ENCODE measurements around the gene NUDT7. TPM values are rescaled to one million over a fixed set of nuclear protein-coding genes. Genes with fewer than 3 reads are reported as not detected.

Gene NUDT7
- total RNA-seq, result 1 to 10 TPM; 6.5 to 8.2 TPM

- peaks cover 22% of the 10 kb centered on the region for H3K4me1 Mint-ChIP-seq (ENCODE audit: low read depth)
- peak; percentile 98 for DNase-seq
- peak; percentile 97 for ATAC-seq (replicated peaks in 1 of 2)
- peak within 1 kb of the TSS; percentile 54 for H3K27ac Mint-ChIP-seq
- peaks cover 0 to 3% of the 10 kb centered on the region in 2 donors for H3K9me3 Mint-ChIP-seq
- peaks cover 2 to 10% of the 10 kb centered on the region in 2 donors for H3K36me3 Mint-ChIP-seq (ENCODE audit: insufficient read depth in 2 of 2)
- H3K27me3 Mint-ChIP-seq (ENCODE audit: low read depth), result no peaks in the 10 kb centered on the region
- H3K4me3 Mint-ChIP-seq, result peak within 1 kb of the TSS; percentile 83 to 85
These were observed at the start of gene NUDT7 for GRCh38 chr16:77722309-77723107. Gene NUDT7, plus strand, starts transcription at chr16:77722514. Its CDS starts 69 bp downstream, at chr16:77722583.

- Mint-ChIP-seq H3K27me3 (ENCODE audit: low read depth) (no peaks in the 10 kb centered on the region), H3K4me3 (no peak overlapping the region), H3K4me1 (ENCODE audit: low read depth) (no peaks in the 10 kb centered on the region), H3K36me3 (ENCODE audit: insufficient read depth in 2 of 2) (no peaks in the 10 kb centered on the region), H3K9me3 (no peaks in the 10 kb centered on the region), H3K27ac (no peak overlapping the region)
- no peak for ATAC-seq (replicated peaks in 1 of 2)
- no peak for DNase-seq
These were observed 47.4 kb upstream of the NUDT7 start for GRCh38 chr16:77674888-77675287.

- Mint-ChIP-seq H3K27ac (no peak overlapping the region), H3K27me3 (ENCODE audit: low read depth) (no peaks in the 10 kb centered on the region), H3K9me3 (no peaks in the 10 kb centered on the region), H3K36me3 (ENCODE audit: insufficient read depth in 2 of 2) (no peaks in the 10 kb centered on the region), H3K4me3 (no peak overlapping the region), H3K4me1 (ENCODE audit: low read depth) (no peaks in the 10 kb centered on the region)
- DNase-seq (peak; percentile 43 to 63), ATAC-seq (replicated peaks in 1 of 2) (peak; percentile 62)
These were observed 46.6 kb upstream of the NUDT7 start for GRCh38 chr16:77675464-77676324.

- Mint-ChIP-seq H3K4me1 (ENCODE audit: low read depth) (no peaks in the 10 kb centered on the region), H3K27me3 (ENCODE audit: low read depth) (no peaks in the 10 kb centered on the region), H3K9me3 (no peaks in the 10 kb centered on the region), H3K27ac (no peak overlapping the region), H3K36me3 (ENCODE audit: insufficient read depth in 2 of 2) (no peaks in the 10 kb centered on the region), H3K4me3 (no peak overlapping the region)
- ATAC-seq (replicated peaks in 1 of 2) (no peak), DNase-seq (no peak)
These were observed 45.2 kb upstream of the NUDT7 start for GRCh38 chr16:77677129-77677528.

GRCh38 chr16:77679391-77679790 lies 42.9 kb upstream of the NUDT7 start:
- H3K9me3 Mint-ChIP-seq, result no peaks in the 10 kb centered on the region
- no peak overlapping the region for H3K27ac Mint-ChIP-seq
- DNase-seq (no peak), ATAC-seq (replicated peaks in 1 of 2) (no peak)
- no peaks in the 10 kb centered on the region for H3K4me1 Mint-ChIP-seq (ENCODE audit: low read depth)
- H3K36me3 Mint-ChIP-seq (ENCODE audit: insufficient read depth in 2 of 2), result no peaks in the 10 kb centered on the region
- no peaks in the 10 kb centered on the region for H3K27me3 Mint-ChIP-seq (ENCODE audit: low read depth)
- H3K4me3 Mint-ChIP-seq, result no peak overlapping the region

- Mint-ChIP-seq H3K36me3 (ENCODE audit: insufficient read depth in 2 of 2) (no peaks in the 10 kb centered on the region), H3K27me3 (ENCODE audit: low read depth) (no peaks in the 10 kb centered on the region), H3K9me3 (no peaks in the 10 kb centered on the region), H3K27ac (no peak overlapping the region), H3K4me1 (ENCODE audit: low read depth) (no peaks in the 10 kb centered on the region), H3K4me3 (no peak overlapping the region)
- ATAC-seq (replicated peaks in 1 of 2) (no peak), DNase-seq (no peak)
These were observed 42.4 kb upstream of the NUDT7 start for GRCh38 chr16:77679901-77680300.

- Mint-ChIP-seq H3K4me1 (ENCODE audit: low read depth) (no peaks in the 10 kb centered on the region), H3K36me3 (ENCODE audit: insufficient read depth in 2 of 2) (no peaks in the 10 kb centered on the region), H3K9me3 (no peaks in the 10 kb centered on the region), H3K4me3 (no peak overlapping the region), H3K27me3 (ENCODE audit: low read depth) (no peaks in the 10 kb centered on the region), H3K27ac (no peak overlapping the region)
- DNase-seq, result no peak
- ATAC-seq (replicated peaks in 1 of 2), result no peak
These were observed 41.8 kb upstream of the NUDT7 start for GRCh38 chr16:77680496-77680895.

GRCh38 chr16:77682586-77682985 lies 39.7 kb upstream of the NUDT7 start:
- H3K27ac Mint-ChIP-seq, result no peak overlapping the region
- peaks cover under 1% of the 10 kb centered on the region for H3K27me3 Mint-ChIP-seq (ENCODE audit: low read depth)
- H3K36me3 Mint-ChIP-seq (ENCODE audit: insufficient read depth in 2 of 2), result no peaks in the 10 kb centered on the region
- no peak for ATAC-seq (replicated peaks in 1 of 2)
- H3K9me3 Mint-ChIP-seq, result no peaks in the 10 kb centered on the region
- no peak for DNase-seq
- no peaks in the 10 kb centered on the region for H3K4me1 Mint-ChIP-seq (ENCODE audit: low read depth)
- no peak overlapping the region for H3K4me3 Mint-ChIP-seq

GRCh38 chr16:77683397-77684180 lies 38.7 kb upstream of the NUDT7 start:
- no peaks in the 10 kb centered on the region for H3K4me1 Mint-ChIP-seq (ENCODE audit: low read depth)
- DNase-seq, result no peak
- no peak overlapping the region for H3K27ac Mint-ChIP-seq
- H3K27me3 Mint-ChIP-seq (ENCODE audit: low read depth), result peaks cover 11% of the 10 kb centered on the region
- H3K36me3 Mint-ChIP-seq (ENCODE audit: insufficient read depth in 2 of 2), result no peaks in the 10 kb centered on the region
- no peak for ATAC-seq (replicated peaks in 1 of 2)
- H3K9me3 Mint-ChIP-seq, result no peaks in the 10 kb centered on the region
- H3K4me3 Mint-ChIP-seq, result no peak overlapping the region

- ATAC-seq (replicated peaks in 1 of 2), result no peak
- H3K36me3 Mint-ChIP-seq (ENCODE audit: insufficient read depth in 2 of 2), result no peaks in the 10 kb centered on the region
- no peak overlapping the region for H3K27ac Mint-ChIP-seq
- no peaks in the 10 kb centered on the region for H3K4me1 Mint-ChIP-seq (ENCODE audit: low read depth)
- H3K27me3 Mint-ChIP-seq (ENCODE audit: low read depth), result peaks cover 16% of the 10 kb centered on the region
- no peak overlapping the region for H3K4me3 Mint-ChIP-seq
- DNase-seq, result no peak
- H3K9me3 Mint-ChIP-seq, result no peaks in the 10 kb centered on the region
These were observed 38.2 kb upstream of the NUDT7 start for GRCh38 chr16:77684181-77684526.

GRCh38 chr16:77686385-77686784 lies 35.9 kb upstream of the NUDT7 start:
- ATAC-seq (replicated peaks in 1 of 2), result no peak
- Mint-ChIP-seq H3K27me3 (ENCODE audit: low read depth) (peaks cover 28% of the 10 kb centered on the region), H3K27ac (no peak overlapping the region), H3K36me3 (ENCODE audit: insufficient read depth in 2 of 2) (no peaks in the 10 kb centered on the region), H3K4me1 (ENCODE audit: low read depth) (no peaks in the 10 kb centered on the region), H3K9me3 (no peaks in the 10 kb centered on the region), H3K4me3 (no peak overlapping the region)
- DNase-seq, result no peak

GRCh38 chr16:77689971-77690370 lies 32.3 kb upstream of the NUDT7 start:
- Mint-ChIP-seq H3K9me3 (no peaks in the 10 kb centered on the region), H3K4me3 (no peak overlapping the region), H3K36me3 (ENCODE audit: insufficient read depth in 2 of 2) (no peaks in the 10 kb centered on the region), H3K4me1 (ENCODE audit: low read depth) (no peaks in the 10 kb centered on the region), H3K27ac (no peak overlapping the region), H3K27me3 (ENCODE audit: low read depth) (peaks cover 53% of the 10 kb centered on the region)
- no peak for DNase-seq
- no peak for ATAC-seq (replicated peaks in 1 of 2)

GRCh38 chr16:77690416-77690815 lies 31.9 kb upstream of the NUDT7 start:
- Mint-ChIP-seq H3K27ac (no peak overlapping the region), H3K4me1 (ENCODE audit: low read depth) (no peaks in the 10 kb centered on the region), H3K36me3 (ENCODE audit: insufficient read depth in 2 of 2) (no peaks in the 10 kb centered on the region), H3K9me3 (no peaks in the 10 kb centered on the region), H3K4me3 (no peak overlapping the region), H3K27me3 (ENCODE audit: low read depth) (peaks cover 53% of the 10 kb centered on the region)
- no peak for ATAC-seq (replicated peaks in 1 of 2)
- no peak for DNase-seq

Data from activated T-cell treated with anti-CD3 and anti-CD28 coated beads, Interleukin-2, amount 50 U/mL, for 72 hours (primary cell).